SH-SY5Y (cell line): ENCODE data around the gene DOK3.

ENCODE experiments used
- GATA2 ChIP-seq: IDR thresholded peaks from 2 replicates; pipeline ENCODE4 v1.6.1; 2011; ENCODE audit warnings: mild to moderate bottlenecking, low read depth, low read length
- GATA3 ChIP-seq: IDR thresholded peaks from 2 replicates; pipeline ENCODE4 v1.6.1; 2011; ENCODE audit warnings: low read depth, mild to moderate bottlenecking, low read length, moderate library complexity

DNA sequence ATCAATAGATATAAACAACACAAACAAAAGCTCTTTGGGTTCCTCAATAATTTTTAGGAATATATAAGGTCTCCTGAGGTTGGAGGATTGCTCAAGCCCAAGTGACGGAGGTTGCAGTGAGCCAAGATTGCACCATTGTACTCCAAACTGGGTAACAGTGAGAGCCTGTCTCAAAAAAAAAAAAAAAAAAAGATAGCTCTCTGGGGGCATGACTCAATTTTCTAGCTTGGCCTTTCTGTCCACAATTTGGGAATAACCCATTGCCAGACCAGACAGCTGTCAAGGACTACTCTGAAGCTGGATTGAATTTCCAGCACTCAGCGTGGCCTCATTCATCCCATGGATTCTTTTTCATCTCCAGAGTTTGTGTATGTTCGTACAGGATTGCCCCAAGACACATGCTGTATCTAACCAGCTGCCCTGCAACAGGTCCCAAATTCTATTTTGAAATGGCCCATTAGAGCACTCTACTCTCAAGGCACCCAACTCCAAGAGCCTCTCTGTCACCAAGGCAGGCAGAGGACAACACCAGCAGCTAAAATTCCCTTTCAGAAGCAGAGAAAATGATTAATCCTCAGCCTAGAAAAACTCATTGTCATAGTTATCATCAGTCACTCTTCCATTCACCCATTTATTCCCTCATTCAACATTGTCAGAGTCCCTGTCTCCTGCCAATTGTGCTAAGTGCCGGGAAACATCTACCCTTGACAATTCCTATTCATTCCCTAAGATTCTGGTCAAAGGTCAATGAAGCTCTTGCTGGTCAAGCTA is 36.0 kb upstream of the DOK3 start:
- TF ChIP-seq GATA2 (no peak), GATA3 (no peak)
